Suprapubic skin (tissue), 3 donors: Measurements from ENCODE around the gene CCDC40.

Experiments
- CTCF ChIP-seq, 2 donors: fragments of 200-600 bp in 1 of 2; fragments of 450-650 bp in 1 of 2; sonication (generic) in 1 of 2; IDR thresholded peaks; one replicate each; pipeline ENCODE4 v1.5.1; 2016 to 2019; ENCODE audit warnings: antibody characterized with exemption in 2 of 2, mild to moderate bottlenecking in 1 of 2, moderate library complexity in 1 of 2
- POLR2AphosphoS5 ChIP-seq, 3 donors: sonication (generic); formaldehyde crosslinking; IDR thresholded peaks; one replicate each; pipeline ENCODE4 v1.6.1; 2017; ENCODE audit warnings: antibody characterized with exemption in 3 of 3

GRCh38 chr17:80123791-80124190, 87.3 kb downstream of the CCDC40 start:
- TF ChIP-seq CTCF (IDR thresholded peaks at IDR 0.05) (no peak), POLR2AphosphoS5 (IDR thresholded peaks at IDR 0.05) (no peak)
